Activated CD4-positive, alpha-beta T cell treated with anti-CD3 and anti-CD28 coated beads, Interleukin-2, amount 50 U/mL, for 16 hours (primary cell): ENCODE data around the gene NTN1.
"Not testable (repeated sequence)": the region's sequence is repeated elsewhere in the genome, so short reads cannot be mapped to it uniquely, and the experiment has no call there.

Experiments
- DNase-seq: peaks from one replicate; pipeline ENCODE4 v3.0.0-alpha.2; 2020

The NTN1 gene

DNA sequence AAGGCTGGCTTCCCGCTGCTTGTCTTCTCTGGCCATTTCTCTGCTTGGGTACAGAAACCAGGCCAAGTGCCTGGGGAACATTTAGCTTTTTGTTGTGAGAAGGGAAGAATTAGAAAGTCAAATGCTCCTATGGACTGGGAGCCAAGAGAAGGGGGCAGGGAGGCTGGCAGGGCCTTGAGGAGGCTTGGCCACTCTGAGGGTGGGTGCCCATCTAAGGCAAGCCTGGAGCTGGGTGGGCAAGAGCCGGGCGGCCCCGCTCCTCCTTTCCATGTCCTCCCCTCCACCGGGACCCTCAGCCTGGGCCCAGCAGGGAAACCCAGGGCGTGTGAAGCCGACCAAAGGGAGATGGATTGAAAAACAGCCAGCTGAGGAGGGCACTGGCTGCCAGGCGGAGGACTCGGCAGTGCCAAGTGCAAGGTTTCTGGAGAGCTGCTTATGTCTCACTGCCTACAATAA is 69.4 kb downstream of the NTN1 start:
- DNase-seq = no peak

GRCh38 chr17:9094193-9094592 is 72.9 kb downstream of the NTN1 start:
- no peak for DNase-seq

DNA sequence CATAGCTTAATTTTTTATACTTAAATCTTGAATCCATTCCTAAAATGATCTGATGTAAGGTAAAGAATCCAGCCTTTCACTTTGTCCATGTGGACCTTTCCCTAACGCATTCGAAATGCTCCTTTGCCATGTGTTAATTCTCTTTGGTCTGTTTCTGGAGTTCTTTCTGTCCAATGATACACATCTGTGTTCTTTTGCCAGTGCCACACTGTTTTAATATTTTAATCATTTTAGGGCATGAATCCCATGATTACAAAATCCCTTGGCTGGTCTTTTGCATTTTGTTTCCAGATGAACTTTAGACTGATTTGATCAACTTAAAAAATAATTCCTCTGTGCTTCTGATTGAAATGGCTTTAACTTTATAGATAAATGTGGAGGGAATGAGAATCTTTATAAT is 74.1 kb downstream of the NTN1 start:
- DNase-seq = no peak

GRCh38 chr17:9098242-9098825 is 77.0 kb downstream of the NTN1 start:
- DNase-seq = no peak

- no peak for DNase-seq
These were observed 80.0 kb downstream of the NTN1 start for GRCh38 chr17:9101356-9101755.

- DNase-seq = not testable (repeated sequence)
These were observed 81.9 kb downstream of the NTN1 start for GRCh38 chr17:9103193-9103592.

GRCh38 chr17:9104370-9105041 is 83.2 kb downstream of the NTN1 start:
- DNase-seq = no peak

DNA sequence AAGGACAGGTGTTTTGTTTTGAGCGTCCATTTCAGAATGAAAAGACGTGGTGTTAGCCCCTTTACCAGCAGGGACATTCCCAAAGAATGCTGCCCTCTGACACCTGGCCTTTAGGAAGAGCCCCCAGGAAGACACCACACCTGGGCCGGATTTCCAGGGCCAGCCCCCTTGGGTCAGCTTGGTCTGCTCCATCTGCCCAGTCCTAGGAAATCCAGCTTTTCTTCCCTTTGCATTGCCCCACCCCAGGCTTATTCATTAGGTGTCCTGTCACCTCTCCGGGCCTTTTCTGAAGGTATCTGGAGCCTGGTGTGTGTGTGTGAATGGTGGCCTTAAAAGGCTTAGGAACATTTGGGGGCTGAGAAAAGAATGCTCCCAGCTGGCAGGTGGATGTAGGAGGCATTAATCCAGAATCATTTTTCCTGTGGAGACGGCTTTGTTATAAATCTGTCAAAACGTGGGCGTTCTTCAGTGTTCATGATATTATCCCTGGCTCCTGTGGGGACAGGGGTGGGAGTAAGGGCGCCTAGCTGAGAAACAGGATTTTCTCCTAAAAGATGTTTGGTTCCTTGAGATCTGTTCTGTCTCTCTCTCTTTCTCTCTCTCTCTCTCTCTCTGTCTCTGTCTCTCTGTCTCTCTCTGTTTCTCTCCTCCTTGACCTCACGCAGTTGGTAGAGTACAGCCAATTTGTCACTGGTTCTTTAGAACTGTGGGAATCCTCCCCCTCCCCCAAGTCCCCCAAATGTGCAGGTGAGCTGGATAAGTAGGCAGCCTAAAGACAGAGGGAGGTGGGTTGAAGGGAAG is 84.0 kb downstream of the NTN1 start:
- no peak for DNase-seq

DNA sequence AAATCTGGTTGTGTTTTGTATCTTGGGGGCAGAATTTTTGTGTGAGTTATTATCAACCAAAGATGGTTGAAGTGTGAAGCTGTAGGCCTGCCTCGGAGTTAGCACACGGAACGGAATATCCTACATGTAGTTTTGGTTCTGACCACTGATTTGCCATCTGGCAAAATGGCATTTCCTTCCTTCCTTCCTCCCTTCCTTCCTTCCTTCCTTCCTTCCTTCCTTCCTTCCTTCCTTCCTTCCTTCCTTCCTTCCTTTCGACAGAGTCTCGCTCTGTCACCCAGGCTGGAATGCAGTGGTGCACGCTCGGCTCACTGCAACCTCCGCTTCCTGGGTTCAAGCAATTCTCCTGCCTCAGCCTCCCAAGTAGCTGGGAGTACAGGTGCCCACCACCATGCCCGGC is 85.0 kb downstream of the NTN1 start:
- not testable (repeated sequence) for DNase-seq

DNA sequence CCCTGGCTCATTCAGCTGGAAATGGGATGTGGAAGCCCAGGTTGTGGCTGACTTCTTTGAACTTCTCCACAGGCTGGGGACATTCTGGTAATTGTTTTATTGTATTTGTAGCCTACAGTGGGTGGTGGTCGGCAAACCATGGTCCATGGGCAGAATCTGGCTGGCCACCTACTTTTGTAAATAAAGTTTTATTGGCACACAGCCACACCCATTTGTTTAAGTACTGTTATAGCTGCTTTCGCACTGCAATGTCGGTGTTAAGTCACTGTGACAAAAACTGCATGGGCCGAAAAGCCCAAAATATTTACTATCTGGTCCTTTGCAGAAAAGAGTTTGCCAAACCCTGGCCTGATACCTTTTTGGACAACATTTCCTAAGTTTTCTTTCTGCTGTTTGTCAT is 86.2 kb downstream of the NTN1 start:
- DNase-seq = no peak

GRCh38 chr17:9108146-9108545 is 86.8 kb downstream of the NTN1 start:
- DNase-seq = no peak

- no peak for DNase-seq
These were observed 88.6 kb downstream of the NTN1 start for GRCh38 chr17:9109933-9110332.

DNA sequence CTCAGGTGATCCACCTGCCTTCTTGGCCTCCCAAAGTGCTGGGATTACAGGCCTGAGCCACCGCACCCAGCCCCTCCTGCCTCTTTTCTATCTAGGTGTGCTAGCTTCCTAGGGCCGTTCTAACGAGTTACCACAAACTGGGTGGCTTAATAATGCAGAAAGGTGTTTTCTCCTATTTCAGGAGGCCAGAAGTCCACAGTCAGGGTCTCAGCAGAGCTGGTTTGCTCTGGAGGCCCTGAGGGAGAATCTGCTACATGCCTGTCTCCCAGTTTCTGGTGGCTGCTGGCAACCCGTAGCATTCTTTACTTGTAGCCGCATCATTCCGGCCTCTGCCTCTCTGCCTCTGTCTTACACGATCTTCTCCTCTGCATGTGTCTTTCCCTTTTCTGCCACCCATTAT is 89.2 kb downstream of the NTN1 start:
- DNase-seq = no peak

DNA sequence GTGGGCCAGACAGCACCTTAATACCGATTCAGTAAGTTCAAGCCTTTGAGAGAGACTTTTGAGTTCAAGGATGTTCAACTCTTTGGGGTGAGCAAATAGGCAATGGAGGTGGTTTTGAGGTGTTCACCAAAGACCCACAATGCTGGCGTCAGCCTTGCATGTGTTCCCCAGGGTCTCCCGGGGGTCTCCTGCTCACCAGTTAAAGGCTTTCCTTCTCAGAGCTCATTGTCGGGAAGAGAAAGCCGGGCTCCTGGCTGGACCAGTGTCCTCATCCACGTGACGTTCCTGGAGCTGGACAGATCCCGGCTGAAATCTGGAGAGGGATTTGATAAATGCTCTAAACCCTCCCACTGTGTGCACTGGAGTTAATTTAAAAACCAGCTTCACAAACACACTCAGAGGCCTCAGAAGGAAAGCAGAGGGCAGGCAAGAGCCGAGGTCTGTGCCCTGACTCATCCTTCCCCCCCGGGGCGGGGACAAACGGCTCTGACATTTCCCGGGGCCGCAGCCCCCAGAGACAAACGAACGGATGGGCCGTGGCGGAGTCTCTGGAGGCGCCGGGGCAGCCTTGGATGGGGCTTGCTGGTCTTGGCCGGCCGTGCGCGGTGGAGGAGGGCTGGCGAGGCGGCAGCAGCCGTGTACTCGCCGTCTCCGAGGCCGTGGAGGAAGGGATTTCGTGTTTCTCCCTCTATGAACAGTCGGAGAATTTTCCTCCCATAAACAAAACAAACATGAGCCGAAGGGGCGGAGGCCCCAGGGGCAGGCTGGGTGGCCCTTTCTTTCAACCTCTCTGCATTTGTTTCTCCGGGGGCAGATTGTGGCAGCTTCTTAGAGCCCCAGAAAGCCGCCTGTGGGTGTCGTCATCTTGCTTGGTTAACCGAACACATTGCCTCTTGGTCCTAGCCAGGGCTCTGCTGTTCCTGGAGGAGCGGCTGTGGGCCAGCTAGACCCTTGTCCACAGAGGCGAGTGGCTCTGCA is 94.2 kb downstream of the NTN1 start:
- DNase-seq = peak; percentile 36

DNA sequence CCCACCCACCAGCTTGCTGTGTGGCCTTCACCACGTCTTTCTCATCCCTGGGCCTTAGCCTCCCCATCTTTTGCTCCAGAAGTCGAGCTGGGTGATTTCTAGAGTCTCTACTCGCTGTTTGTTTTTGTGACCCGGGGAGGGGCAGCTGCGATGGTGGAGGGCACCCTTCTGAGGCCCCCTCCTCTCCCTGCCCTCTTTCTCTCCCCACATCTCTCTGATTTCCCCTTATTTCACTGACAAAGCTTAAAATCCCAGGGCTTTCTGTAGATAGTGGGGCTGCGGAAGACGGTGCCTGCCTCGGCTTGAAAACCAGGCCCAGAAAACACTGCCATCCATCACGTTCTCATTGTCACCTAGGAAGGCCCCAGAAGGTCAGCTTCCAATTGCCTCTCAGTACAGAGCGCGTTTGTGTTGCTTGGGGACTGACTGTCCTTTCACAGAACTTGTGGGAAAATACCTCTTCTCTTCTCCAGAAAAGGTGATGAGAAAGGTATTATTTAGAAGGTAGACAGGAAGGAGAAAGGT is 95.1 kb downstream of the NTN1 start:
- no peak for DNase-seq

- no peak for DNase-seq
These were observed 95.7 kb downstream of the NTN1 start for GRCh38 chr17:9116861-9117568.

GRCh38 chr17:9120471-9120870 is 99.2 kb downstream of the NTN1 start:
- no peak for DNase-seq

DNA sequence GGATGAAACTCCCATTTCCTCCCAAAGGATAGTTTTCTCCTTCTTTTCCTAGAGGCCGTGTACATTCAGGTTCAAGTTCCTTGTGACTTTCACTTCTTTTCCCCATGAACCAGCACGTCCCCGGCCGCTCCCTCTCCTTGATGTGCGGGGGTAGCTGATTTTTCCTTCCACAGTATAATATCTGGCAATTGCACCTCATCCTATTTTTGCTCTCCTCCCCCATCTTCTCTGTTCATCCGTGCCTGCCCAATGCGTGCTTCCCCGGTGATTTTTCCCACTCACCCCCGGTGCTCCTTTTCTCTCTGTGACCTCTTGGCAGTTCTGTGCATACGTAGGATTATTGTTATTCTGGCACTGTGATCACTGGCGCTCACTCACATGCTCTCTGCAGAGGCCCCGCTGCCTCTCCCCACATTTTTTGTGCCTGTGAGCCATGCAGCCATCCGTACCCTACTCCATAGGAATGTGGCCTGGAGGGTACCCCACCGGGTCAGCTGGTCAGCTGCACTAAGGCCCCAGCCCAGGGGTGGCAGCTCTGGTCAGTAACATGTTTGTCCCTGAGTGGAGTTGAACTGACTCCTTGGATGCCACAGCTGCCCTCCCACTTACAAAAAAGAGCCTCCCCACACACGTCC is 100.0 kb downstream of the NTN1 start:
- DNase-seq = no peak

- peak; percentile 16 for DNase-seq
These were observed 102.6 kb downstream of the NTN1 start for GRCh38 chr17:9123594-9124553.

DNA sequence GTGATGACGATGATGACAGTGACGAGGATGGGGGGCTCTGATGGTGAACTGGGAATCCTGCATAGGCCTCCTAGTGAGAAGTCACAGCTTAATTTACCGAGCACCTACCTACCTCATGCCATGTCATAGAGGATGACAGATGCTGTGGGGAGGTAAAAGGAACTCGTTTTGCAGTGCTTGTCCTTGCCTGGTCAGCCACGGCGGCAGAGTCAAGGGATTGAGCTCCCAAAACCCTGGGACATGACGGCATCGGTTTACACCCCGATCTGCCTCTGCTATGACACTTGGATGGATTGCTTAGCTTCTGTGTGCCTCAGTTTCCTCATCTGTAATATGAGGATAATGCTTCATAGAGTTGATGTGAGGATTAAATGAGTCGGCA is 103.2 kb downstream of the NTN1 start:
- no peak for DNase-seq
